B cell (primary cell): Measurements from ENCODE around the gene TMCO6.

ENCODE experiments used
- CTCF ChIP-seq: fragments of 200-600 bp; IDR thresholded peaks from one replicate; pipeline ENCODE4 v1.8.0; 2022; ENCODE audit warnings: antibody characterized with exemption, mild to moderate bottlenecking
- EZH2 ChIP-seq: IDR thresholded peaks from 2 replicates; pipeline ENCODE4 v1.6.1; 2012; ENCODE audit warnings: borderline replicate concordance, low read depth, mild to moderate bottlenecking, moderate library complexity, low read length; ENCODE audit not compliant: insufficient read depth, poor library complexity, severe bottlenecking

DNA sequence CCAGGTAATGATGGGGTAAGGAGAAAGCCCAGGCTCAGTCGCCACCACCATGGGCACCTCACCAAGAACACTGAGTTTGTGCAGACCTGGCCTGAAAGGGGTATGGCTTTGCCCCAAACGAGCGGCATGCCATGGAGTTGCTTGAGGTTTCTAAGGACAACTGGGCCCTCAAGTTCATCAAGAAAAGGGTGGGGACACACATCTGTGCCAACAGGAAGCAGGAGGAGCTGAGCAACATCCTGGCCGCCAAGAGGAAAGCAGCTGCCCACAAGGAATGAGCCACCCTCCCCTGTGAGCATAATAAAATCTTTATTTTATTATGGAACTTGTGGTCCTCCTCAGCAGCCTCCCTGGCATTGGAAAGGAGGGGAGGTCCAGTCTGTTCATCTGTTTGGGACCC, 30.1 kb upstream of the TMCO6 start:
- TF ChIP-seq CTCF, result no peak
- TF ChIP-seq EZH2, result no peak
